Measurements from ENCODE around the gene TMEM219. TPM values are rescaled to one million over a fixed set of nuclear protein-coding genes. Genes with fewer than 3 reads are reported as not detected.

Gene TMEM219
- total and polyA plus RNA-seq, 10 of the 15 experiments (the other 5 are each of a cell fraction or from before 2014, with no cell fraction given) = 33.6 to 74.6 (median 56.5) TPM

GRCh38 chr16:30002614-30003346 lies 40.9 kb downstream of the TMEM219 start (continued):
- no peak for TF ChIP-seq ATF2 (IDR thresholded peaks at IDR 0.05; ENCODE audit: low read length)
- no peak for TF ChIP-seq CHD1 (IDR thresholded peaks at IDR 0.05; ENCODE audit: low read depth, low read length)
- TF ChIP-seq CBX3 (IDR thresholded peaks at IDR 0.05; ENCODE audit: borderline replicate concordance, low read depth) = no peak
- TF ChIP-seq, protein P1, sequence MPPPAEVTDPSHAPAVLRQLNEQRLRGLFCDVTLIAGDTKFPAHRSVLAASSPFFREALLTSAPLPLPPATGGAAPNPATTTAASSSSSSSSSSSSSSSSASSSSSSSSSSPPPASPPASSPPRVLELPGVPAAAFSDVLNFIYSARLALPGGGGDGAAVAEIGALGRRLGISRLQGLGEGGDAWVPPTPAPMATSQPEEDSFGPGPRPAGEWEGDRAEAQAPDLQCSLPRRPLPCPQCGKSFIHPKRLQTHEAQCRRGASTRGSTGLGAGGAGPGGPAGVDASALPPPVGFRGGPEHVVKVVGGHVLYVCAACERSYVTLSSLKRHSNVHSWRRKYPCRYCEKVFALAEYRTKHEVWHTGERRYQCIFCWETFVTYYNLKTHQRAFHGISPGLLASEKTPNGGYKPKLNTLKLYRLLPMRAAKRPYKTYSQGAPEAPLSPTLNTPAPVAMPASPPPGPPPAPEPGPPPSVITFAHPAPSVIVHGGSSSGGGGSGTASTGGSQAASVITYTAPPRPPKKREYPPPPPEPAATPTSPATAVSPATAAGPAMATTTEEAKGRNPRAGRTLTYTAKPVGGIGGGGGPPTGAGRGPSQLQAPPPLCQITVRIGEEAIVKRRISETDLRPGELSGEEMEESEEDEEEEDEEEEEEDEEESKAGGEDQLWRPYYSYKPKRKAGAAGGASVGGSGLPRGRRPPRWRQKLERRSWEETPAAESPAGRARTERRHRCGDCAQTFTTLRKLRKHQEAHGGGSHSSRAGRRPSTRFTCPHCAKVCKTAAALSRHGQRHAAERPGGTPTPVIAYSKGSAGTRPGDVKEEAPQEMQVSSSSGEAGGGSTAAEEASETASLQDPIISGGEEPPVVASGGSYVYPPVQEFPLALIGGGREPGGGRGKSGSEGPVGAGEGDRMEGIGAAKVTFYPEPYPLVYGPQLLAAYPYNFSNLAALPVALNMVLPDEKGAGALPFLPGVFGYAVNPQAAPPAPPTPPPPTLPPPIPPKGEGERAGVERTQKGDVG (CRISPR knock-in tag; IDR thresholded peaks at IDR 0.05) = no peak

DNA sequence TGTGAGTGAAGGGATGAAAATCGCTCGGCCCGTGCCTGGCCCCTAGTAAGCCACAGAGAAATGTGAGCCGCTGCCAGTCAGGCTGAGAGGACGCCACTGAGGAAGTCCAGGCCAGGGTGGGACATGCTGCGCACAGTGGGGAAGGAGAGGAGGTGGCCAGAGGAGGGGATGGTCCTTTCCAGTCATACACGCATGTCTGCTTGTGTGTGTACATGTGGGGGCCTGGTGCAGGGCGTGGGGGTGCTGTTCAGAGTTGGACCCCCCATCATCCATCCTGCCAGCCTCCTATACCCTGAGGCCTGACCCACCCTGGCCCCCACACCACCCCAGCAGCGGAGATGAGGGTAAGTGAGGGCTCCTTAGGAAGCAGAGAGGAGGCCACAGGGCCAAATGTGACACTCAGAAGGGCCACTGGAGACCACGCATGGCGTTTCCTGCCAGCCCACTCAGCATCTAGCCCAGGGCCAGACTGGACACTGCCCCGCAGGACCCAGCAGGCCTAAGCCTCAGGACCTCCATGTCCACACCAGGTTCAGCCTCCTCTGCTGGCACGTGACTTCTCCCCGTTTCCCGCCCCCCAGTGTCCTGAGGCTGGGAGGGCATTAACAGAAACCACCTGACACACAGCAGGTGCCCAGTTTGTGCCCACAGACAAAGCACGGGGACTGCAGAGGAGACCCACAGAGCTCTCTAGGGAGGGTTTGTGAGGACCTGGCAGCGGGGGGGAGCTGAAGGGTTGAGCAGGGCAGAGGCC lies 42.0 kb downstream of the TMEM219 start:
- ChIA-PET POLR2A (no interaction called here), RAD21 (ENCODE audit: unreplicated experiment) (no interaction called here), CTCF (interaction anchor here (1.1 to 1.4 kb wide), 4 partner anchors 19 to 392 kb away, joined by 3 to 4 read pairs (median 3); partner anchors contain the start of gene C16orf92), SMC1A (ENCODE audit: uncharacterized antibody, unreplicated experiment) (no interaction called here)
- Histone ChIP-seq H3K79me2 (ENCODE audit: control insufficient read depth, insufficient read depth, low read length) (no peaks in the 10 kb centered on the region), H3K9ac (ENCODE audit: control insufficient read depth, insufficient read depth, low read length) (no peak overlapping the region), H3K36me3 (ENCODE audit: control insufficient read depth in 2 of 2, insufficient read depth in 2 of 2, low read length in 1 of 2) (peaks cover 0 to 6% of the 10 kb centered on the region in 2 experiments; a peak in 3 of 4 replicates), H3K27ac (ENCODE audit: control insufficient read depth, insufficient read depth) (no peak overlapping the region), H2AFZ (ENCODE audit: control insufficient read depth, low read depth, low read length) (no peak overlapping the region), H3K4me3 (no peak overlapping the region), H3K4me2 (ENCODE audit: control insufficient read depth, insufficient read depth) (no peak overlapping the region), H3K4me1 (ENCODE audit: control insufficient read depth, insufficient read depth, low read length) (no peaks in the 10 kb centered on the region), H3K9me3 (replicated peaks; ENCODE audit: control insufficient read depth, insufficient read depth, low read length) (no peaks in the 10 kb centered on the region), H4K20me1 (ENCODE audit: control insufficient read depth, insufficient read depth) (no peaks in the 10 kb centered on the region), H3K27me3 (replicated peaks in 1 of 2; ENCODE audit: control insufficient read depth in 2 of 2, insufficient read depth in 2 of 2, low read length in 1 of 2) (no peaks in the 10 kb centered on the region)
- FAIRE-seq (no peak), DNase-seq (ENCODE audit: low read depth, low spot score) (no peak), ATAC-seq (no peak)
- intact Hi-C loops (cut with micrococcal nuclease; ENCODE audit: unreplicated experiment) = no loop called here
- in situ Hi-C loops (cut with MboI) = loop anchor here (25.0 kb wide), 1 partner anchor 892 kb away; no protein-coding TSS in a partner anchor
- 81% methylated on average over 17 of the region's 17 CpGs for WGBS (ENCODE audit: insufficient coverage, insufficient replicate concordance, low lambda C conversion rate, missing lambda C conversion rate)
- TF ChIP-seq BHLHE40 (IDR thresholded peaks at IDR 0.05; ENCODE audit: borderline replicate concordance in 1 of 2, low read depth in 2 of 2, low read length in 1 of 2) = peak in 1 of 2 experiments; percentile 20; a peak in 1 of 4 replicates
- no peak for TF ChIP-seq NRF1 (conservative IDR thresholded peaks at IDR 0.05; ENCODE audit: low read depth, low read length)
- no TSS peak for BruUV-seq (replicated peaks)

All from GM12878 (cell line).